Aorta (tissue), 5 donors: ENCODE results near the gene METTL26. TPM values are rescaled to one million over a fixed set of nuclear protein-coding genes. Genes with fewer than 3 reads are reported as not detected.

Source experiments
- ATAC-seq: fragments of 200-7000 bp; cut with Tn5 transposase; one replicate; pipeline ENCODE4 v1.9.1; 2022; ENCODE audit warnings: moderate library complexity; ENCODE audit not compliant: low FRiP score
- DNase-seq, 2 donors: peaks; one replicate each; pipeline ENCODE4 v3.0.0-alpha.2; 2020
- H3K27ac ChIP-seq, 2 donors: one replicate each; pipeline ENCODE4 v1.5.1; 2013; ENCODE audit warnings: low read length in 2 of 2, mild to moderate bottlenecking in 2 of 2, moderate library complexity in 2 of 2, control low read depth in 1 of 2, inconsistent platforms in 1 of 2, low read depth in 1 of 2
- H3K27me3 ChIP-seq, 2 donors: one replicate each; pipeline ENCODE4 v1.6.1; 2013; ENCODE audit warnings: control low read depth in 1 of 2, low read length in 1 of 2, mild to moderate bottlenecking in 1 of 2, moderate library complexity in 1 of 2; ENCODE audit not compliant: insufficient read depth in 2 of 2, control insufficient read depth in 1 of 2
- H3K36me3 ChIP-seq, 2 donors: one replicate each; pipeline ENCODE4 v1.6.1; 2013; ENCODE audit warnings: control low read depth in 1 of 2, low read length in 1 of 2, mild to moderate bottlenecking in 1 of 2; ENCODE audit not compliant: insufficient read depth in 2 of 2, control insufficient read depth in 1 of 2
- H3K4me1 ChIP-seq, 2 donors: one replicate each; pipeline ENCODE4 v1.6.1; 2013; ENCODE audit warnings: low read length in 2 of 2, control low read depth in 1 of 2, mild to moderate bottlenecking in 1 of 2, moderate library complexity in 1 of 2; ENCODE audit not compliant: insufficient read depth in 2 of 2, control insufficient read depth in 1 of 2
- H3K4me3 ChIP-seq, 2 donors: one replicate each; pipeline ENCODE4 v1.5.1; 2013; ENCODE audit warnings: low read length in 2 of 2, control low read depth in 1 of 2, mild to moderate bottlenecking in 1 of 2
- H3K9me3 ChIP-seq: one replicate; pipeline ENCODE4 v1.6.1; 2013; ENCODE audit warnings: mild to moderate bottlenecking, low read length; ENCODE audit not compliant: control insufficient read depth
- whole genome bisulfite sequencing, 2 donors: extraction: QIAGEN DNeasy Blood & Tissue Kit; methylation state at CpG; one replicate each; pipeline ENCODE4 v1.1.7; 2013; 5-methylcytosine and 5-hydroxymethylcytosine counted together
- intact Hi-C, 2 donors: fragments of 100-400 bp; cut with DNase I; formaldehyde crosslinking; loops; one replicate each; pipeline versions ENCODE4 v1.14.2 to v1.15.0; 2022
- polyA plus RNA-seq, 2 donors: library from polyadenylated mRNA; stranded (reverse); fragments of 200-250 nt; gene quantifications; one replicate each; pipeline ENCODE4 v1.2.3, GENCODE V29; 2013
- total RNA-seq, 2 donors: library from RNA; stranded (reverse); fragmentation: NEBNext Ultra II Directional; extraction: Animal tissue kit (Norgen Biotek cat#: 25700); gene quantifications; one replicate each; pipeline ENCODE4 v1.2.1, GENCODE V29; 2021
- donor health status: healthy with polysubstance abuse.
- donor health status: Bipolar disorder and iron deficiency.
- donor health status: DM: no; HTN: no; CAD: no.
- donor health status: DM: no; HTN: no; CAD: no.
- donor health status: DM: yes; HTN: yes; CAD: no.

Gene METTL26
- total and polyA plus RNA-seq, 4 donors: 45.2 to 158 (median 75.4) TPM

GRCh38 chr16:630249-630814 is 5.8 kb downstream of the METTL26 start:
- intact Hi-C loops: no loop called here

GRCh38 chr16:629833-630248 is 6.3 kb downstream of the METTL26 start:
- Histone ChIP-seq H3K4me3 (no peak overlapping the region), H3K27ac (no peak overlapping the region), H3K9me3 (no peaks in the 10 kb centered on the region), H3K4me1 (no peaks in the 10 kb centered on the region), H3K27me3 (no peaks in the 10 kb centered on the region), H3K36me3 (peaks cover 0 to 2% of the 10 kb centered on the region in 2 donors)
- DNase-seq: no peak
- WGBS, 2 donors: 51 to 65% methylated on average over 11 of the region's 11 CpGs
- intact Hi-C loops: no loop called here
- no peak for ATAC-seq

More at GRCh38 chr16:630249-630814, 5.8 kb downstream of the METTL26 start:
- Histone ChIP-seq H3K4me3 (no peak overlapping the region), H3K27ac (no peak overlapping the region), H3K9me3 (no peaks in the 10 kb centered on the region), H3K27me3 (no peaks in the 10 kb centered on the region), H3K4me1 (no peaks in the 10 kb centered on the region), H3K36me3 (peaks cover 0 to 2% of the 10 kb centered on the region in 2 donors)
- ATAC-seq (no peak), DNase-seq (peak in 1 of 2 donors; percentile 46)
- WGBS, 2 donors: 38 to 42% methylated on average over 29 of the region's 29 CpGs

- intact Hi-C loops: no loop called here
- ATAC-seq: peak; percentile 8
- 71 to 73% methylated on average over 29 of the region's 29 CpGs for WGBS, 2 donors
- H3K27ac ChIP-seq: no peak overlapping the region
- no peaks in the 10 kb centered on the region for H3K4me1 ChIP-seq
- peak in 1 of 2 donors; percentile 45 for DNase-seq
- no peaks in the 10 kb centered on the region for H3K27me3 ChIP-seq
- no peak overlapping the region for H3K4me3 ChIP-seq
- H3K9me3 ChIP-seq: no peaks in the 10 kb centered on the region
- peaks cover 0 to 2% of the 10 kb centered on the region in 2 donors for H3K36me3 ChIP-seq
Observed at GRCh38 chr16:629185-629832, 6.8 kb downstream of the METTL26 start.

- Histone ChIP-seq H3K4me1 (no peaks in the 10 kb centered on the region), H3K36me3 (no peaks in the 10 kb centered on the region), H3K27me3 (no peaks in the 10 kb centered on the region), H3K9me3 (no peaks in the 10 kb centered on the region), H3K27ac (no peak overlapping the region), H3K4me3 (no peak overlapping the region)
- ATAC-seq: no peak
- 90% methylated on average over 33 of the region's 33 CpGs for WGBS, 2 donors
- DNase-seq: peak in 1 of 2 donors; percentile 50
- intact Hi-C loops: no loop called here
Observed at GRCh38 chr16:628321-629061, 7.6 kb downstream of the METTL26 start.

GRCh38 chr16:627454-628239 is 8.5 kb downstream of the METTL26 start:
- no peak for ATAC-seq
- peak; percentile 56 to 75 for DNase-seq

GRCh38 chr16:626787-627453 is 9.2 kb downstream of the METTL26 start:
- H3K27ac ChIP-seq: no peak overlapping the region
- no peaks in the 10 kb centered on the region for H3K27me3 ChIP-seq
- WGBS, 2 donors: 85 to 86% methylated on average over 27 to 29 of the region's 29 CpGs
- DNase-seq (peak; percentile 68 to 81), ATAC-seq (no peak)
- intact Hi-C loops: no loop called here
- no peaks in the 10 kb centered on the region for H3K36me3 ChIP-seq
- H3K4me1 ChIP-seq: no peaks in the 10 kb centered on the region
- H3K9me3 ChIP-seq: no peaks in the 10 kb centered on the region
- no peak overlapping the region for H3K4me3 ChIP-seq

More at GRCh38 chr16:627454-628239, 8.5 kb downstream of the METTL26 start:
- Histone ChIP-seq H3K4me3 (no peak overlapping the region), H3K27me3 (no peaks in the 10 kb centered on the region), H3K27ac (no peak overlapping the region), H3K36me3 (no peaks in the 10 kb centered on the region), H3K9me3 (no peaks in the 10 kb centered on the region), H3K4me1 (no peaks in the 10 kb centered on the region)
- intact Hi-C loops: no loop called here
- 85 to 88% methylated on average over 50 of the region's 50 CpGs for WGBS, 2 donors

- 93 to 96% methylated on average over 35 of the region's 35 CpGs for WGBS, 2 donors
- intact Hi-C loops: no loop called here
- Histone ChIP-seq H3K4me3 (no peak overlapping the region), H3K27ac (no peak overlapping the region), H3K9me3 (no peaks in the 10 kb centered on the region), H3K27me3 (no peaks in the 10 kb centered on the region), H3K4me1 (no peaks in the 10 kb centered on the region), H3K36me3 (no peaks in the 10 kb centered on the region)
- ATAC-seq: no peak
- peak in 1 of 2 donors; percentile 41 for DNase-seq
Observed at GRCh38 chr16:625977-626765, 9.9 kb downstream of the METTL26 start.
